GM12878 (cell line): Measurements from ENCODE around the gene DNAJB8. TPM values are rescaled to one million over a fixed set of nuclear protein-coding genes. Genes with fewer than 3 reads are reported as not detected.

Experiments used
- ATAC-seq: fragments of 200-7000 bp; cut with Tn5 transposase; 3 replicates; pipeline ENCODE4 v1.9.1; 2020; ENCODE audit warnings: mild to moderate bottlenecking, moderate library complexity
- BruUV-seq: library from RNA; stranded (reverse); fragments of 400-500 nt; replicated peaks from 2 replicates; lab custom pipeline; 2021; lab: Mats Ljungman, UMichigan
- CTCF ChIA-PET: fragments of 300-600 bp; sonication (Branson Sonifier 250); formaldehyde crosslinking; extraction: SDS; loops from one replicate; lab custom pipeline; 2021; ENCODE audit warnings: inconsistent platforms; lab: Yijun Ruan, JAX
- POLR2A ChIA-PET: fragments of 350-600 bp; formaldehyde crosslinking; extraction: SDS; loops from one replicate; lab custom pipeline; 2021; ENCODE audit warnings: inconsistent platforms; lab: Charles Lee
- RAD21 ChIA-PET: fragments of 300-600 bp; sonication (Branson Sonifier 250); formaldehyde crosslinking; loops from one replicate; lab custom pipeline; 2023; ENCODE audit warnings: antibody characterized with exemption; ENCODE audit not compliant: unreplicated experiment; lab: Charles Lee
- SMC1A ChIA-PET: fragments of 300-600 bp; sonication (Branson Sonifier 250); formaldehyde crosslinking; loops from one replicate; lab custom pipeline; 2023; ENCODE audit not compliant: unreplicated experiment, uncharacterized antibody; lab: Charles Lee
- DNase-seq: peaks from one replicate; pipeline ENCODE4 v3.0.0-alpha.2; 2011; ENCODE audit warnings: low read depth, low spot score
- FAIRE-seq: peaks from 3 replicates; lab custom pipeline; 2011; peaks lifted over from hg19 to GRCh38; lab: Jason Lieb, UNC
- H2AFZ ChIP-seq: 2 replicates; pipeline ENCODE4 v1.6.0; 2011; ENCODE audit warnings: low read depth, low read length, control low read depth; ENCODE audit not compliant: control insufficient read depth
- H3K27ac ChIP-seq: 2 replicates; pipeline ENCODE4 v1.5.1; 2011; ENCODE audit warnings: control low read depth; ENCODE audit not compliant: control insufficient read depth, insufficient read depth
- H3K27me3 ChIP-seq, 2 experiments: replicated peaks in 1 of 2; 2 replicates each; pipeline versions ENCODE4 v1.6.0 to v1.6.1; 2011; ENCODE audit warnings: low read length in 1 of 2; ENCODE audit not compliant: control insufficient read depth in 2 of 2, insufficient read depth in 2 of 2
- H3K36me3 ChIP-seq, 2 experiments: 2 replicates each; pipeline ENCODE4 v1.5.1; 2011; ENCODE audit warnings: low read length in 1 of 2; ENCODE audit not compliant: control insufficient read depth in 2 of 2, insufficient read depth in 2 of 2
- H3K4me1 ChIP-seq: 2 replicates; pipeline ENCODE4 v1.6.1; 2011; ENCODE audit warnings: mild to moderate bottlenecking, low read length, moderate library complexity, mixed read lengths; ENCODE audit not compliant: control insufficient read depth, insufficient read depth
- H3K4me2 ChIP-seq: 2 replicates; pipeline ENCODE4 v1.6.0; 2011; ENCODE audit warnings: control low read depth; ENCODE audit not compliant: control insufficient read depth, insufficient read depth
- H3K4me3 ChIP-seq: fragments of 200-600 bp; sonication (generic); 2 replicates; pipeline ENCODE4 v1.5.1; 2016
- H3K79me2 ChIP-seq: 2 replicates; pipeline ENCODE4 v1.6.0; 2011; ENCODE audit warnings: low read length; ENCODE audit not compliant: control insufficient read depth, insufficient read depth
- H3K9ac ChIP-seq: 2 replicates; pipeline ENCODE4 v1.8.0; 2011; ENCODE audit warnings: low read length, control low read depth, mixed read lengths; ENCODE audit not compliant: control insufficient read depth, insufficient read depth
- H3K9me3 ChIP-seq: replicated peaks from 3 replicates; pipeline ENCODE4 v1.5.1; 2011; ENCODE audit warnings: mild to moderate bottlenecking, low read length; ENCODE audit not compliant: control insufficient read depth, insufficient read depth
- H4K20me1 ChIP-seq: 2 replicates; pipeline ENCODE4 v1.6.0; 2011; ENCODE audit not compliant: control insufficient read depth, insufficient read depth
- BCL3 ChIP-seq: IDR thresholded peaks from 2 replicates; pipeline ENCODE4 v1.6.1; 2011; ENCODE audit warnings: borderline replicate concordance, low read depth, mild to moderate bottlenecking, moderate library complexity, low read length; ENCODE audit not compliant: insufficient read depth, poor library complexity, severe bottlenecking
- ESRRA ChIP-seq: IDR thresholded peaks from 2 replicates; pipeline ENCODE4 v1.6.1; 2012; ENCODE audit warnings: mild to moderate bottlenecking, low read length, improper control_type of control experiment
- KAT2A ChIP-seq: conservative IDR thresholded peaks from 2 replicates; pipeline ENCODE4 v1.6.1; 2011; ENCODE audit warnings: low read depth, low read length; ENCODE audit not compliant: control insufficient read depth
- POLR2AphosphoS2 ChIP-seq: IDR thresholded peaks from 2 replicates; pipeline ENCODE4 v1.6.1; 2011; ENCODE audit warnings: low read depth, mild to moderate bottlenecking, low read length, improper control_type of control experiment, moderate library complexity
- REST ChIP-seq: IDR thresholded peaks from 2 replicates; pipeline ENCODE4 v1.6.1; 2012; ENCODE audit warnings: mild to moderate bottlenecking, low read depth, low read length
- WGBS: methylation state at CpG from one replicate; pipeline ENCODE4 v1.1.6; 2016; ENCODE audit warnings: low lambda C conversion rate; ENCODE audit not compliant: insufficient replicate concordance, insufficient coverage; ENCODE audit errors: missing lambda C conversion rate; 5-methylcytosine and 5-hydroxymethylcytosine counted together
- in situ Hi-C: fragments of 300-500 bp; cut with MboI; formaldehyde crosslinking; loops from 9 replicates; pipeline ENCODE4 v1.14.3; 2018; ENCODE audit warnings: mixed read lengths
- intact Hi-C: fragments of 100-400 bp; cut with micrococcal nuclease; formaldehyde crosslinking; loops from one replicate; pipeline ENCODE4 v1.14.2; 2022; ENCODE audit not compliant: unreplicated experiment
- polyA plus RNA-seq, 11 experiments: library from polyadenylated mRNA; depleted of rRNA in 4 of 11; unstranded in 6 of 11; stranded (reverse) in 5 of 11; fragments of >200 nt; fragmentation: Nextera tagmentation in 4 of 11; fragmentation: Illumina TruSeq in 1 of 11; extraction: Ambion mirVana in 4 of 11; extraction: Trizol in 1 of 11; gene quantifications; 1 replicate in 1 of 11; 2 replicates in 10 of 11; pipeline versions ENCODE4 v1.2.1 to v1.2.3, GENCODE V29; 2011 to 2016; ENCODE audit warnings: inconsistent platforms in 2 of 11, missing spikeins in 2 of 11, low read depth in 1 of 11
- total RNA-seq, 4 experiments: library from RNA; depleted of rRNA in 3 of 4; stranded (reverse); fragments of >200 nt in 3 of 4; fragmentation: Illumina TruSeq in 1 of 4; extraction: Trizol in 1 of 4; gene quantifications; 2 replicates each; pipeline versions ENCODE4 v1.2.1 to v1.2.3, GENCODE V29; 2013 to 2021

The DNAJB8 gene
- total and polyA plus RNA-seq, 10 of the 15 experiments (the other 5 are each of a cell fraction or from before 2014, with no cell fraction given): not detected

- no peak for DNase-seq
- H4K20me1 ChIP-seq: no peaks in the 10 kb centered on the region; the same call in none of the 2 replicates
- no peak overlapping the region for H3K9ac ChIP-seq
- ChIA-PET POLR2A (no interaction called here), CTCF (interaction anchor here (0.7 kb wide), 1 partner anchor 89 kb away, joined by 3 read pairs; no protein-coding TSS in a partner anchor), RAD21 (no interaction called here), SMC1A (interaction anchor here (1.1 kb wide), 1 partner anchor 10 kb away, joined by 3 read pairs; no protein-coding TSS in a partner anchor)
- no TSS peak for BruUV-seq
- in situ Hi-C loops (loop anchor here (10.0 kb wide), 1 partner anchor 401 kb away; no protein-coding TSS in a partner anchor), intact Hi-C loops (loop anchor here (5.0 to 10.0 kb wide), 2 partner anchors 271 to 398 kb away; no protein-coding TSS in a partner anchor)
- 55% methylated on average over 9 of the region's 9 CpGs for WGBS
- H3K4me2 ChIP-seq: no peak overlapping the region
- no peak for ATAC-seq
- TF ChIP-seq REST (no peak), ESRRA (no peak), BCL3 (no peak), POLR2AphosphoS2 (no peak), KAT2A (no peak)
- no peak overlapping the region for H3K4me3 ChIP-seq
- no peak overlapping the region for H2AFZ ChIP-seq
- FAIRE-seq: no peak
- H3K9me3 ChIP-seq: no peaks in the 10 kb centered on the region
- no peaks in the 10 kb centered on the region for H3K36me3 ChIP-seq
- H3K27me3 ChIP-seq: peaks cover 13 to 23% of the 10 kb centered on the region in 2 experiments
- H3K27ac ChIP-seq: no peak overlapping the region
- H3K4me1 ChIP-seq: no peaks in the 10 kb centered on the region
- H3K79me2 ChIP-seq: no peaks in the 10 kb centered on the region
Observed at GRCh38 chr3:128495435-128495970, 28.8 kb upstream of the DNAJB8 start.
